ENCODE results near the gene CADM1.

- TF ChIP-seq ZNF274 (IDR thresholded peaks at IDR 0.05; ENCODE audit: low read depth, low read length), result no peak
- TF ChIP-seq YY1 (IDR thresholded peaks at IDR 0.05; ENCODE audit: insufficient read depth, insufficient read length), result no peak
- no peak for TF ChIP-seq SUZ12 (IDR thresholded peaks at IDR 0.05; ENCODE audit: extremely low read depth, insufficient read depth, insufficient read length)
Measured at GRCh38 chr11:115421992-115422689, 82.1 kb downstream of the CADM1 start.

All from NT2/D1 (cell line).